GM12878 (cell line): ENCODE results near the gene GABRB1. TPM values are rescaled to one million over a fixed set of nuclear protein-coding genes. Genes with fewer than 3 reads are reported as not detected.

Source experiments
- ATAC-seq: fragments of 200-7000 bp; cut with Tn5 transposase; 3 replicates; pipeline ENCODE4 v1.9.1; 2020; ENCODE audit warnings: mild to moderate bottlenecking, moderate library complexity
- BruUV-seq: library from RNA; stranded (reverse); fragments of 400-500 nt; replicated peaks from 2 replicates; lab custom pipeline; 2021; lab: Mats Ljungman, UMichigan
- CTCF ChIA-PET: fragments of 300-600 bp; sonication (Branson Sonifier 250); formaldehyde crosslinking; extraction: SDS; loops from one replicate; lab custom pipeline; 2021; ENCODE audit warnings: inconsistent platforms; lab: Yijun Ruan, JAX
- POLR2A ChIA-PET: fragments of 350-600 bp; formaldehyde crosslinking; extraction: SDS; loops from one replicate; lab custom pipeline; 2021; ENCODE audit warnings: inconsistent platforms; lab: Charles Lee
- RAD21 ChIA-PET: fragments of 300-600 bp; sonication (Branson Sonifier 250); formaldehyde crosslinking; loops from one replicate; lab custom pipeline; 2023; ENCODE audit warnings: antibody characterized with exemption; ENCODE audit not compliant: unreplicated experiment; lab: Charles Lee
- SMC1A ChIA-PET: fragments of 300-600 bp; sonication (Branson Sonifier 250); formaldehyde crosslinking; loops from one replicate; lab custom pipeline; 2023; ENCODE audit not compliant: unreplicated experiment, uncharacterized antibody; lab: Charles Lee
- DNase-seq: peaks from one replicate; pipeline ENCODE4 v3.0.0-alpha.2; 2011; ENCODE audit warnings: low read depth, low spot score
- FAIRE-seq: peaks from 3 replicates; lab custom pipeline; 2011; peaks lifted over from hg19 to GRCh38; lab: Jason Lieb, UNC
- H2AFZ ChIP-seq: 2 replicates; pipeline ENCODE4 v1.6.0; 2011; ENCODE audit warnings: low read depth, low read length, control low read depth; ENCODE audit not compliant: control insufficient read depth
- H3K27ac ChIP-seq: 2 replicates; pipeline ENCODE4 v1.5.1; 2011; ENCODE audit warnings: control low read depth; ENCODE audit not compliant: control insufficient read depth, insufficient read depth
- H3K27me3 ChIP-seq, 2 experiments: replicated peaks in 1 of 2; 2 replicates each; pipeline versions ENCODE4 v1.6.0 to v1.6.1; 2011; ENCODE audit warnings: low read length in 1 of 2; ENCODE audit not compliant: control insufficient read depth in 2 of 2, insufficient read depth in 2 of 2
- H3K36me3 ChIP-seq, 2 experiments: 2 replicates each; pipeline ENCODE4 v1.5.1; 2011; ENCODE audit warnings: low read length in 1 of 2; ENCODE audit not compliant: control insufficient read depth in 2 of 2, insufficient read depth in 2 of 2
- H3K4me1 ChIP-seq: 2 replicates; pipeline ENCODE4 v1.6.1; 2011; ENCODE audit warnings: mild to moderate bottlenecking, low read length, moderate library complexity, mixed read lengths; ENCODE audit not compliant: control insufficient read depth, insufficient read depth
- H3K4me2 ChIP-seq: 2 replicates; pipeline ENCODE4 v1.6.0; 2011; ENCODE audit warnings: control low read depth; ENCODE audit not compliant: control insufficient read depth, insufficient read depth
- H3K4me3 ChIP-seq: fragments of 200-600 bp; sonication (generic); 2 replicates; pipeline ENCODE4 v1.5.1; 2016
- H3K79me2 ChIP-seq: 2 replicates; pipeline ENCODE4 v1.6.0; 2011; ENCODE audit warnings: low read length; ENCODE audit not compliant: control insufficient read depth, insufficient read depth
- H3K9ac ChIP-seq: 2 replicates; pipeline ENCODE4 v1.8.0; 2011; ENCODE audit warnings: low read length, control low read depth, mixed read lengths; ENCODE audit not compliant: control insufficient read depth, insufficient read depth
- H3K9me3 ChIP-seq: replicated peaks from 3 replicates; pipeline ENCODE4 v1.5.1; 2011; ENCODE audit warnings: mild to moderate bottlenecking, low read length; ENCODE audit not compliant: control insufficient read depth, insufficient read depth
- H4K20me1 ChIP-seq: 2 replicates; pipeline ENCODE4 v1.6.0; 2011; ENCODE audit not compliant: control insufficient read depth, insufficient read depth
- CHD1 ChIP-seq: IDR thresholded peaks from 2 replicates; pipeline ENCODE4 v1.6.1; 2012; ENCODE audit warnings: low read depth, low read length, improper control_type of control experiment
- CREB1 ChIP-seq: IDR thresholded peaks from 2 replicates; pipeline ENCODE4 v1.6.1; 2012; ENCODE audit warnings: low read depth, mild to moderate bottlenecking, inconsistent platforms
- EED ChIP-seq: sonication (generic); IDR thresholded peaks from 2 replicates; pipeline ENCODE4 v1.6.1; 2016; ENCODE audit warnings: antibody characterized with exemption, low read depth
- GABPA ChIP-seq: IDR thresholded peaks from 2 replicates; pipeline ENCODE4 v1.6.1; 2014; ENCODE audit warnings: antibody characterized with exemption, low read depth, mild to moderate bottlenecking, inconsistent platforms
- HDGF ChIP-seq: fragments of 450-650 bp; IDR thresholded peaks from 2 replicates; pipeline ENCODE4 v1.6.1; 2016; ENCODE audit warnings: antibody characterized with exemption
- IKZF2 ChIP-seq, 2 experiments: fragments of 450-650 bp; IDR thresholded peaks; 2 replicates each; pipeline ENCODE4 v1.6.1; 2017; ENCODE audit warnings: mild to moderate bottlenecking in 2 of 2, moderate library complexity in 2 of 2
- IRF4 ChIP-seq: IDR thresholded peaks from 2 replicates; pipeline ENCODE4 v1.6.1; 2011; ENCODE audit warnings: low read depth, low read length
- IRF5 ChIP-seq: fragments of 450-650 bp; IDR thresholded peaks from 2 replicates; pipeline ENCODE4 v1.6.1; 2017; ENCODE audit warnings: borderline replicate concordance
- KAT2A ChIP-seq: conservative IDR thresholded peaks from 2 replicates; pipeline ENCODE4 v1.6.1; 2011; ENCODE audit warnings: low read depth, low read length; ENCODE audit not compliant: control insufficient read depth
- MTA2 ChIP-seq: fragments of 450-650 bp; IDR thresholded peaks from 2 replicates; pipeline ENCODE4 v1.6.1; 2016; ENCODE audit warnings: low read depth, mild to moderate bottlenecking, moderate library complexity
- MYB ChIP-seq: fragments of 150-350 bp; IDR thresholded peaks from 2 replicates; pipeline ENCODE4 v1.6.1; 2014; ENCODE audit warnings: mild to moderate bottlenecking, low read depth, low read length, borderline replicate concordance
- NR2F1 ChIP-seq: fragments of 450-650 bp; conservative IDR thresholded peaks from 2 replicates; pipeline ENCODE4 v1.6.1; 2017; ENCODE audit warnings: mild to moderate bottlenecking
- NRF1 ChIP-seq: conservative IDR thresholded peaks from 2 replicates; pipeline ENCODE4 v1.6.1; 2011; ENCODE audit warnings: mild to moderate bottlenecking, low read depth, low read length, improper control_type of control experiment
- RUNX3 ChIP-seq: IDR thresholded peaks from 2 replicates; pipeline ENCODE4 v1.6.1; 2012; ENCODE audit warnings: low read length, inconsistent platforms
- SPI1 ChIP-seq: IDR thresholded peaks from 2 replicates; pipeline ENCODE4 v1.6.1; 2011; ENCODE audit warnings: low read depth, mild to moderate bottlenecking, low read length, moderate library complexity, borderline replicate concordance; ENCODE audit not compliant: insufficient read depth
- SUZ12 ChIP-seq: fragments of 200-600 bp; sonication (generic); IDR thresholded peaks from one replicate; pipeline ENCODE4 v1.6.1; 2018; ENCODE audit warnings: antibody characterized with exemption, mild to moderate bottlenecking; ENCODE audit not compliant: unreplicated experiment
- ZBED1 ChIP-seq: IDR thresholded peaks from 2 replicates; pipeline ENCODE4 v1.6.1; 2016; ENCODE audit warnings: borderline replicate concordance
- ZBTB4 ChIP-seq: fragments of 450-650 bp; formaldehyde crosslinking; IDR thresholded peaks from 2 replicates; pipeline ENCODE4 v1.4.0; 2022; ENCODE audit warnings: mild to moderate bottlenecking, moderate library complexity
- WGBS: methylation state at CpG from one replicate; pipeline ENCODE4 v1.1.6; 2016; ENCODE audit warnings: low lambda C conversion rate; ENCODE audit not compliant: insufficient replicate concordance, insufficient coverage; ENCODE audit errors: missing lambda C conversion rate; 5-methylcytosine and 5-hydroxymethylcytosine counted together
- in situ Hi-C: fragments of 300-500 bp; cut with MboI; formaldehyde crosslinking; loops from 9 replicates; pipeline ENCODE4 v1.14.3; 2018; ENCODE audit warnings: mixed read lengths
- intact Hi-C: fragments of 100-400 bp; cut with micrococcal nuclease; formaldehyde crosslinking; loops from one replicate; pipeline ENCODE4 v1.14.2; 2022; ENCODE audit not compliant: unreplicated experiment
- polyA plus RNA-seq, 11 experiments: library from polyadenylated mRNA; depleted of rRNA in 4 of 11; unstranded in 6 of 11; stranded (reverse) in 5 of 11; fragments of >200 nt; fragmentation: Nextera tagmentation in 4 of 11; fragmentation: Illumina TruSeq in 1 of 11; extraction: Ambion mirVana in 4 of 11; extraction: Trizol in 1 of 11; gene quantifications; 1 replicate in 1 of 11; 2 replicates in 10 of 11; pipeline versions ENCODE4 v1.2.1 to v1.2.3, GENCODE V29; 2011 to 2016; ENCODE audit warnings: inconsistent platforms in 2 of 11, missing spikeins in 2 of 11, low read depth in 1 of 11
- total RNA-seq, 4 experiments: library from RNA; depleted of rRNA in 3 of 4; stranded (reverse); fragments of >200 nt in 3 of 4; fragmentation: Illumina TruSeq in 1 of 4; extraction: Trizol in 1 of 4; gene quantifications; 2 replicates each; pipeline versions ENCODE4 v1.2.1 to v1.2.3, GENCODE V29; 2013 to 2021

Gene GABRB1
- total and polyA plus RNA-seq, 10 of the 15 experiments (the other 5 are each of a cell fraction or from before 2014, with no cell fraction given), result 0.13 to 0.92 TPM; not detected in 8

- TF ChIP-seq ZBTB4, result no peak
These were observed 433.6 kb downstream of the GABRB1 start (continued) for GRCh38 chr4:47465004-47465403.

- DNase-seq (no peak), FAIRE-seq (no peak), ATAC-seq (no peak)
- H3K36me3 ChIP-seq, result no peaks in the 10 kb centered on the region
- WGBS, result 41% methylated on average over 2 of the region's 2 CpGs
- intact Hi-C loops, result no loop called here
- H4K20me1 ChIP-seq, result no peaks in the 10 kb centered on the region
- ChIA-PET SMC1A (interaction anchor here (1.2 to 10.8 kb wide), 6 partner anchors 11 to 31 kb away, joined by 4 to 126 read pairs (median 10); partner anchors contain the start of gene ATP10D), RAD21 (interaction anchor here (1.0 to 5.6 kb wide), 4 partner anchors 11 to 27 kb away, joined by 3 to 84 read pairs (median 38); partner anchors contain the start of gene ATP10D), POLR2A (interaction anchor here (0.6 to 6.2 kb wide), 3 partner anchors 11 to 23 kb away, joined by 3 to 36 read pairs (median 5); partner anchors contain the start of gene ATP10D), CTCF (interaction anchor here (1.5 to 5.0 kb wide), 2 partner anchors 18 to 43 kb away, joined by 3 to 79 read pairs; partner anchors contain the start of gene ATP10D)
- H2AFZ ChIP-seq, result peak overlapping the region; percentile 5; the same call in 1 of the 2 replicates
- H3K9ac ChIP-seq, result no peak overlapping the region
- no peak overlapping the region for H3K4me3 ChIP-seq
- H3K27ac ChIP-seq, result no peak overlapping the region
- no peaks in the 10 kb centered on the region for H3K27me3 ChIP-seq
- H3K4me2 ChIP-seq, result no peak overlapping the region
- no TSS peak for BruUV-seq
- H3K79me2 ChIP-seq, result peaks cover 14% of the 10 kb centered on the region
- peaks cover 22% of the 10 kb centered on the region for H3K4me1 ChIP-seq
- in situ Hi-C loops, result no loop called here
- H3K9me3 ChIP-seq, result no peaks in the 10 kb centered on the region
- TF ChIP-seq EED (no peak), SPI1 (no peak), HDGF (no peak), IKZF2 (IDR thresholded peaks at IDR 0.05) (no peak), SUZ12 (no peak), NRF1 (no peak), IRF4 (no peak), KAT2A (no peak), GABPA (no peak), MYB (no peak), RUNX3 (no peak), NR2F1 (no peak), MTA2 (no peak), IRF5 (no peak), ZBED1 (no peak), CHD1 (no peak), CREB1 (no peak)
These were observed 434.9 kb downstream of the GABRB1 start for GRCh38 chr4:47466056-47466785.
